Smooth muscle cell (in vitro differentiated cells): ENCODE data around the gene HEXA. TPM values are rescaled to one million over a fixed set of nuclear protein-coding genes. Genes with fewer than 3 reads are reported as not detected.
"Not testable (repeated sequence)": the region's sequence is repeated elsewhere in the genome, so short reads cannot be mapped to it uniquely, and the experiment has no call there.

Experiments used
- DNase-seq: peaks from one replicate; lab custom pipeline; 2025; ENCODE audit not compliant: unreplicated experiment; lab: John Stamatoyannopoulos, UW
- H2AFZ ChIP-seq: fragments of 200-600 bp; sonication (generic); 2 replicates; pipeline ENCODE4 v1.6.0; 2016; ENCODE audit warnings: antibody characterized with exemption, low read depth, mild to moderate bottlenecking
- H3F3A ChIP-seq: fragments of 200-600 bp; sonication (generic); 2 replicates; pipeline ENCODE4 v1.6.0; 2017; ENCODE audit warnings: antibody characterized with exemption, low read depth
- H3K27ac ChIP-seq: fragments of 200-600 bp; sonication (generic); 2 replicates; pipeline ENCODE4 v1.5.1; 2016; ENCODE audit warnings: low read depth, mild to moderate bottlenecking
- H3K27me3 ChIP-seq: fragments of 200-600 bp; sonication (generic); 2 replicates; pipeline ENCODE4 v1.6.1; 2016; ENCODE audit warnings: low read depth, mild to moderate bottlenecking
- H3K36me3 ChIP-seq: fragments of 200-600 bp; sonication (generic); 2 replicates; pipeline ENCODE4 v1.5.1; 2016; ENCODE audit warnings: low read depth
- H3K4me1 ChIP-seq: fragments of 200-600 bp; sonication (generic); 2 replicates; pipeline ENCODE4 v1.5.1; 2016; ENCODE audit warnings: low read depth
- H3K4me2 ChIP-seq: fragments of 200-600 bp; sonication (generic); 2 replicates; pipeline ENCODE4 v1.6.0; 2016; ENCODE audit warnings: mild to moderate bottlenecking
- H3K4me3 ChIP-seq: fragments of 200-600 bp; sonication (generic); 2 replicates; pipeline ENCODE4 v1.5.1; 2016; ENCODE audit warnings: mild to moderate bottlenecking
- H3K79me2 ChIP-seq: fragments of 200-600 bp; sonication (generic); 2 replicates; pipeline ENCODE4 v1.6.0; 2016; ENCODE audit warnings: low read depth, mild to moderate bottlenecking
- H3K9ac ChIP-seq: fragments of 200-600 bp; sonication (generic); 2 replicates; pipeline ENCODE4 v1.6.0; 2016; ENCODE audit warnings: low read depth
- H3K9me3 ChIP-seq: fragments of 200-600 bp; sonication (generic); replicated peaks from 2 replicates; pipeline ENCODE4 v1.5.1; 2016; ENCODE audit warnings: low read depth
- H4K20me1 ChIP-seq: fragments of 200-600 bp; sonication (generic); 2 replicates; pipeline ENCODE4 v1.6.0; 2016; ENCODE audit warnings: low read depth
- WGBS: methylation state at CpG from one replicate; pipeline ENCODE4 v1.1.7; 2016; ENCODE audit warnings: low lambda C conversion rate; 5-methylcytosine and 5-hydroxymethylcytosine counted together
- polyA plus RNA-seq: library from polyadenylated mRNA; unstranded; fragments of >200 nt; fragmentation: Nextera tagmentation; extraction: Ambion mirVana; gene quantifications from 2 replicates; pipeline ENCODE4 v1.2.1, GENCODE V29; 2016
- total RNA-seq: library from RNA; depleted of rRNA; stranded (reverse); fragments of >200 nt; gene quantifications from 2 replicates; pipeline ENCODE4 v1.2.3, GENCODE V29; 2014
- TF ChIP-seq, protein P1 (sequence below): fragments of 200-600 bp; sonication (generic); IDR thresholded peaks from 2 replicates; pipeline ENCODE4 v1.5.1; 2017; ENCODE audit warnings: borderline replicate concordance, mild to moderate bottlenecking, antibody characterized with exemption; ENCODE audit not compliant: insufficient read depth, poor library complexity, severe bottlenecking

Gene HEXA
- total RNA-seq (77.4 and 103 TPM in 2 replicates), polyA plus RNA-seq (139 and 155 TPM in 2 replicates)

DNA sequence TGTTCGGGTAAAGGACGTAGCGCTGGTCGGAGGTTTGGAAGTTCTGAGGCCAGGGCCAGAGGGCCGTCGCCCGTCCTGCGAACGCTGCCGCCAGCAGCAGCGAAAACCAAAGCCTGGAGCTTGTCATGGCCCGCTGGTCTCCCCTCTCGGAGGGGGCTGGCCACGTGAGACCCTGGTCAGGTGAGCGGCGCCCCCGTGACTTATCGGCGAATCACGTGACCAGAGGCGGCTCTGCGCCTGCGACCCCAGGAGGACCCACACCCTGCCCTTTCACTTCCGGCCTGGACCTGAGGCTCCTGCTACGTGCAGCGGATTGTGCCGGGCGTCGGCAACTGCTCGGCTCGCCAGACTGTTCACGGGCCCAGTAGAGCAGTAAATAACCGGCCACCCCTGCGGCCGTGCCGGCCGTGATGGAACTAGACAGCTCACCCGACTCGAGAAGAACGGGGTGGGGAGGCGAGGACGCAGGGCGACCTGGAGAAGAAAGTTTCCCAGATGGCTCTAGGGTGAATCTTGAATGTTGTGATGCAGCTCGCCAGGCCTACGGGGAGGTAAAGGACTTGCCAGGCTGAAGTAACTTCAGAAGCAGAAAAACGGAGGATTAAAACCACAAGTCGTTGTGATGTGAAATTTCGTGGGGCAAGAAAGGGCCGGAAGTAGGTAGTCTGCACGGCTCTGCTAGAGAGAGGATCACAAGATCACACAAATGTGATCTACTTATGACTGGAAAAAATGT is at the start of gene HEXA:
Gene HEXA (minus strand): TSS at position 169 of the 736 bp plus-strand sequence. CDS start 42 bp downstream, at position 127.
- 2% methylated on average over 46 of the region's 50 CpGs for WGBS
- Histone ChIP-seq H3K79me2 (peaks cover 40% of the 10 kb centered on the region), H2AFZ (peak within 1 kb of the TSS; percentile 98)

DNA sequence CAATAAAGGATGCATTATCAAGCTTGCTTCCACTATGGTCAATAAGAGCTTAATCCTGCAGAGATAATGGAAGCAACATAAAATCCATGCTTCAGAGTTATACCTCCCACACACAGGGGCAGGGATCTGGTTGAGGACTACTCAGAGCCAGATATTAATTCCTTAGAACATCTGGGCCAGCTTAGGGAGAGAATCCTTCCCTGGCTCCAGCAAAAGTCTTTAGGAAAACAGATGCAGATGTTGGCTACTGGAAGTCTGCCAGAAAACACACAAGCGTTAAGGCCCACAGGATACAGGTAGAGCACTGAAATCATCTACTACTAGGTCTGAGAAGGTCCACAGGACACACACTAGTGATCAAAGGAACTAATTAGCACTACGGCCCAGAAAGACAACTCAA is 47.4 kb upstream of the HEXA start:
- H3K4me2 ChIP-seq: no peak overlapping the region
- no peak overlapping the region for H2AFZ ChIP-seq
- H3K9me3 ChIP-seq: peaks cover 3% of the 10 kb centered on the region
- WGBS: 79% methylated on average over 2 of the region's 2 CpGs
- no peaks in the 10 kb centered on the region for H3K27me3 ChIP-seq
- no peak overlapping the region for H3K9ac ChIP-seq
- H3K36me3 ChIP-seq: no peaks in the 10 kb centered on the region
- H3K27ac ChIP-seq: no peak overlapping the region
- H4K20me1 ChIP-seq: no peaks in the 10 kb centered on the region
- no peak overlapping the region for H3K4me3 ChIP-seq
- no peaks in the 10 kb centered on the region for H3K79me2 ChIP-seq
- no peaks in the 10 kb centered on the region for H3F3A ChIP-seq
- no peak for DNase-seq
- H3K4me1 ChIP-seq: no peaks in the 10 kb centered on the region
- TF ChIP-seq, protein P1, sequence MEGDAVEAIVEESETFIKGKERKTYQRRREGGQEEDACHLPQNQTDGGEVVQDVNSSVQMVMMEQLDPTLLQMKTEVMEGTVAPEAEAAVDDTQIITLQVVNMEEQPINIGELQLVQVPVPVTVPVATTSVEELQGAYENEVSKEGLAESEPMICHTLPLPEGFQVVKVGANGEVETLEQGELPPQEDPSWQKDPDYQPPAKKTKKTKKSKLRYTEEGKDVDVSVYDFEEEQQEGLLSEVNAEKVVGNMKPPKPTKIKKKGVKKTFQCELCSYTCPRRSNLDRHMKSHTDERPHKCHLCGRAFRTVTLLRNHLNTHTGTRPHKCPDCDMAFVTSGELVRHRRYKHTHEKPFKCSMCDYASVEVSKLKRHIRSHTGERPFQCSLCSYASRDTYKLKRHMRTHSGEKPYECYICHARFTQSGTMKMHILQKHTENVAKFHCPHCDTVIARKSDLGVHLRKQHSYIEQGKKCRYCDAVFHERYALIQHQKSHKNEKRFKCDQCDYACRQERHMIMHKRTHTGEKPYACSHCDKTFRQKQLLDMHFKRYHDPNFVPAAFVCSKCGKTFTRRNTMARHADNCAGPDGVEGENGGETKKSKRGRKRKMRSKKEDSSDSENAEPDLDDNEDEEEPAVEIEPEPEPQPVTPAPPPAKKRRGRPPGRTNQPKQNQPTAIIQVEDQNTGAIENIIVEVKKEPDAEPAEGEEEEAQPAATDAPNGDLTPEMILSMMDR: no peak

More for the DNA sequence above, at the start of gene HEXA:
- H3K4me2 ChIP-seq: peak within 1 kb of the TSS; percentile 94
- peak within 1 kb of the TSS; percentile 78 for H3K4me3 ChIP-seq
- peak; percentile 89 for DNase-seq
- no peaks in the 10 kb centered on the region for H3K36me3 ChIP-seq
- no peaks in the 10 kb centered on the region for H3K9me3 ChIP-seq
- H3K27me3 ChIP-seq: peaks cover 1% of the 10 kb centered on the region
- no peaks in the 10 kb centered on the region for H3F3A ChIP-seq
- H3K4me1 ChIP-seq: peaks cover 4% of the 10 kb centered on the region
- peaks cover 3% of the 10 kb centered on the region for H4K20me1 ChIP-seq
- TF ChIP-seq, protein P1: no peak
- peak within 1 kb of the TSS; percentile 93 for H3K9ac ChIP-seq
- H3K27ac ChIP-seq: peak within 1 kb of the TSS; percentile 68

DNA sequence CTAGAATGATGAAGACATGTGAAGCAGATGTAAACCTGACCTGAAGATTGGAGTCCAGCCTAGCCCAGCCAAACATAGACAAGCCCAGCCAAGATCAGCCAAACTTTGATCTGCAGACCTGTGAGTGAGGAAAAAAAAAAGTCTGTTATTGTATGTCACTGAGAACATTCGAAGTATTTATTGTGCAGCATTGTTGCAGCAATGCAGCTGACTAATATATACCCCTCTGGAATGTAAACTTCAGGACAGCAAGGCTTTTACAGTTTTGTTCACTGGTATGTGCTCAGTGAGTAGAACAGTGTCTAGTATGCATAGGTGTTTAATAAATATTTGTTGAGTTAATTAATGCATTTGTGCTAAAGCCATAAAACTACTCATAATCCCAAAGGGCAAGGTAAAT is 45.7 kb upstream of the HEXA start:
- DNase-seq: no peak
- WGBS: 52% methylated on average over 1 of the region's 1 CpG
- no peaks in the 10 kb centered on the region for H4K20me1 ChIP-seq
- no peaks in the 10 kb centered on the region for H3K36me3 ChIP-seq
- H3K9ac ChIP-seq: no peak overlapping the region
- H3K4me3 ChIP-seq: no peak overlapping the region
- H3F3A ChIP-seq: no peaks in the 10 kb centered on the region
- no peaks in the 10 kb centered on the region for H3K27me3 ChIP-seq
- H3K27ac ChIP-seq: no peak overlapping the region
- peaks cover 3% of the 10 kb centered on the region for H3K9me3 ChIP-seq
- no peak overlapping the region for H3K4me2 ChIP-seq
- no peaks in the 10 kb centered on the region for H3K79me2 ChIP-seq
- TF ChIP-seq, protein P1: no peak
- H3K4me1 ChIP-seq: no peaks in the 10 kb centered on the region
- no peak overlapping the region for H2AFZ ChIP-seq

DNA sequence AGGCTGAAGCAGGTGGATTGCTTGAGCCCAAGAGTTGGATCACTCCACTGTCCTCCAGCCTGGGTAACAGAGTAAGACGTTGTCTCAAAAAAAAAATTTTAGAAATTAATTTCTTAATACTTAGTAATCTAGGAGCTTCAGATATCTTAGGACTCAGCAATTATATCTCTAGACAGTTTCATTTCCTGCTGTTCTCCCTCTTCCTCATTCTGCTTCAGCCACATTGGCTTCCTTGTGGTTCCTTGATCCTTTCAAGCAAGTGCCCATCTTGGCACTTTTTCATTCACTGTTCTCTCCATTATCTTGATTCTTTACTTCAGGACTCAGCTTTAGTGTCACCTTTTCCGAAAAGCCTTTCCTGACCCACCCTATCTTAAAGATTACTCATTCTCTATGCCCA is 44.8 kb upstream of the HEXA start:
- TF ChIP-seq, protein P1: no peak
- H3K4me3 ChIP-seq: no peak overlapping the region
- no peak overlapping the region for H3K27ac ChIP-seq
- no peaks in the 10 kb centered on the region for H3F3A ChIP-seq
- no peak overlapping the region for H2AFZ ChIP-seq
- H3K4me2 ChIP-seq: no peak overlapping the region
- no peaks in the 10 kb centered on the region for H3K27me3 ChIP-seq
- no peaks in the 10 kb centered on the region for H3K79me2 ChIP-seq
- 85% methylated on average over 2 of the region's 2 CpGs for WGBS
- H4K20me1 ChIP-seq: no peaks in the 10 kb centered on the region
- H3K36me3 ChIP-seq: no peaks in the 10 kb centered on the region
- no peaks in the 10 kb centered on the region for H3K9me3 ChIP-seq
- DNase-seq: no peak
- H3K4me1 ChIP-seq: no peaks in the 10 kb centered on the region
- H3K9ac ChIP-seq: no peak overlapping the region

DNA sequence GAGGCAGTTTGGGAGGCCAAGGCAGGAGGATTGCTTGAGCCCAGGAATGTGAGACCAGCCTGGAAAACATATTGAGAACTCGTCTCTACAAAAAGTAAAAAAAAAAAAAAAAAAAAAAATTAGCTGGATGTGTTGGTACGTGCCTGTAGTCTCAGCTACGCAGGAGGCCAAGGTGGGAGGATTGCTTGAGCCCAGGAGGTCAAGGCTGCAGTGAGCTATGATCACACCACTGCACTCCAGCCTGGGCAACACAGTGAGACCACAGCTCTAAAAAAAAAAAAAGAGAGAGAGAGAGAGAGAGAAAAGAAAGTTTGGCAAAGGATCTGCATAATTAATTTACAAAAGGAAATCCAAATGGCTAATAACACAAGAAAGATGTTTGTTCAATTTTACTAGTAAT is 44.0 kb upstream of the HEXA start:
- H3K27me3 ChIP-seq, H3K27ac ChIP-seq, H4K20me1 ChIP-seq, H3K9me3 ChIP-seq, H3K4me1 ChIP-seq, H3K4me2 ChIP-seq, H3K79me2 ChIP-seq, H3F3A ChIP-seq, H3K36me3 ChIP-seq, H3K4me3 ChIP-seq, DNase-seq, H2AFZ ChIP-seq, H3K9ac ChIP-seq: not testable (repeated sequence)
- 87% methylated on average over 3 of the region's 3 CpGs for WGBS
